ENCODE measurements around the gene NTMT1.

DNA sequence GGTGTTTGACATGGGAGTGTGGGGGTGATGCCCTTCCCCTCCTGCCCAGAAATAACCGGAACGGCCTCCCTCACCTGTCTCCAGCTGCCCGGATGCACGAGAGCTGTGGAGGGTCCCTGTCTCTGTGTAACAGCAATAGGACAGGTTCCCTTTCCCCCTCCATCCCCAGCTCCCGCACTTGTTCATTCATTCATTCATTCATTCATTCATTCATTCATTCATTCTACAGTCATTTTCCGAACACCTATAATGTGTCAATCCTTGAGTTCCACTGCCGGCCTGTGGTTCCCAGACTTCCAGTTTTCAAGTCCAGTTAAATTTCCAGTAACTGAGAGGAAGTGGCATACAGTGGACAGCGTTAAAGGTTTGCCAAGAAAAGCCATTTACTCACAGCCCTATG lies 46.7 kb downstream of the NTMT1 start:
- TF ChIP-seq, protein P1, sequence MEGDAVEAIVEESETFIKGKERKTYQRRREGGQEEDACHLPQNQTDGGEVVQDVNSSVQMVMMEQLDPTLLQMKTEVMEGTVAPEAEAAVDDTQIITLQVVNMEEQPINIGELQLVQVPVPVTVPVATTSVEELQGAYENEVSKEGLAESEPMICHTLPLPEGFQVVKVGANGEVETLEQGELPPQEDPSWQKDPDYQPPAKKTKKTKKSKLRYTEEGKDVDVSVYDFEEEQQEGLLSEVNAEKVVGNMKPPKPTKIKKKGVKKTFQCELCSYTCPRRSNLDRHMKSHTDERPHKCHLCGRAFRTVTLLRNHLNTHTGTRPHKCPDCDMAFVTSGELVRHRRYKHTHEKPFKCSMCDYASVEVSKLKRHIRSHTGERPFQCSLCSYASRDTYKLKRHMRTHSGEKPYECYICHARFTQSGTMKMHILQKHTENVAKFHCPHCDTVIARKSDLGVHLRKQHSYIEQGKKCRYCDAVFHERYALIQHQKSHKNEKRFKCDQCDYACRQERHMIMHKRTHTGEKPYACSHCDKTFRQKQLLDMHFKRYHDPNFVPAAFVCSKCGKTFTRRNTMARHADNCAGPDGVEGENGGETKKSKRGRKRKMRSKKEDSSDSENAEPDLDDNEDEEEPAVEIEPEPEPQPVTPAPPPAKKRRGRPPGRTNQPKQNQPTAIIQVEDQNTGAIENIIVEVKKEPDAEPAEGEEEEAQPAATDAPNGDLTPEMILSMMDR (IDR thresholded peaks at IDR 0.05), result no peak
- TF ChIP-seq POLR2AphosphoS5 (IDR thresholded peaks at IDR 0.05), result no peak
- no peak for TF ChIP-seq POLR2A (IDR thresholded peaks at IDR 0.05; ENCODE audit: low read depth)
- no peak for TF ChIP-seq EP300 (IDR thresholded peaks at IDR 0.05)

All from esophagus muscularis mucosa (tissue), 4 donors.